ENCODE results near the gene TMC5.

DNA sequence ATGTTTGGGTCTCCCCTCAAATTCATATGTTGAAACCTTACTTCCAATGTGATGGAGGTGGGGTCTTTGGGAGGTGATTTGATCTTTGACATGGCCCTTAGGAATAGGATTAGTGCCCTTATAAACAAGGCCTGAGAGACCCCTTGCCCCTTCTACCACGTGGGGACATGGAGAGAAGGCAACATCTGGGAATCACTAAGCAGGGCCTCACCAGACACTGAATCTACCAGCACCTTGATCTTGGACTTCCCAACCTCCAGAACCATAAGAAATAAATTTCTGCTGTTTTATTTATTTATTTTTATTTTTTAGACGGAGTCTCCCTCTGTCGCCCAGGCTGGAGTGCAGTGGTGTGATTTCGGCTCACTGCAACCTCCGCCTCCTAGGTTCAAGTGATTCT lies 64.1 kb downstream of the TMC5 start:
- TF ChIP-seq, protein P1, sequence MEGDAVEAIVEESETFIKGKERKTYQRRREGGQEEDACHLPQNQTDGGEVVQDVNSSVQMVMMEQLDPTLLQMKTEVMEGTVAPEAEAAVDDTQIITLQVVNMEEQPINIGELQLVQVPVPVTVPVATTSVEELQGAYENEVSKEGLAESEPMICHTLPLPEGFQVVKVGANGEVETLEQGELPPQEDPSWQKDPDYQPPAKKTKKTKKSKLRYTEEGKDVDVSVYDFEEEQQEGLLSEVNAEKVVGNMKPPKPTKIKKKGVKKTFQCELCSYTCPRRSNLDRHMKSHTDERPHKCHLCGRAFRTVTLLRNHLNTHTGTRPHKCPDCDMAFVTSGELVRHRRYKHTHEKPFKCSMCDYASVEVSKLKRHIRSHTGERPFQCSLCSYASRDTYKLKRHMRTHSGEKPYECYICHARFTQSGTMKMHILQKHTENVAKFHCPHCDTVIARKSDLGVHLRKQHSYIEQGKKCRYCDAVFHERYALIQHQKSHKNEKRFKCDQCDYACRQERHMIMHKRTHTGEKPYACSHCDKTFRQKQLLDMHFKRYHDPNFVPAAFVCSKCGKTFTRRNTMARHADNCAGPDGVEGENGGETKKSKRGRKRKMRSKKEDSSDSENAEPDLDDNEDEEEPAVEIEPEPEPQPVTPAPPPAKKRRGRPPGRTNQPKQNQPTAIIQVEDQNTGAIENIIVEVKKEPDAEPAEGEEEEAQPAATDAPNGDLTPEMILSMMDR (IDR thresholded peaks at IDR 0.05), result no peak
- TF ChIP-seq POLR2A (IDR thresholded peaks at IDR 0.05), result no peak
